Activated naive CD4-positive, alpha-beta T cell treated with anti-CD3 and anti-CD28 coated beads, Interleukin-2, amount 50 U/mL, for 72 hours (primary cell): ENCODE data around the gene C1orf115. TPM values are rescaled to one million over a fixed set of nuclear protein-coding genes. Genes with fewer than 3 reads are reported as not detected.
"Not testable (repeated sequence)": the region's sequence is repeated elsewhere in the genome, so short reads cannot be mapped to it uniquely, and the experiment has no call there.

ENCODE experiments used
- ATAC-seq, 2 donors: fragments of 150-1000 bp; cut with Tn5 transposase; 2 replicates each; pipeline ENCODE4 v1.10.0; 2021; ENCODE audit warnings: mild to moderate bottlenecking in 2 of 2, moderate library complexity in 2 of 2
- DNase-seq, 2 donors: peaks; one replicate each; pipeline ENCODE4 v3.0.0; 2021 to 2022; ENCODE audit warnings: low spot score in 2 of 2
- H3K27ac Mint-ChIP-seq, 2 donors: one replicate each; pipeline ENCODE4 v1.8.0; 2022; ENCODE audit warnings: mild to moderate bottlenecking in 2 of 2, mixed read lengths in 2 of 2
- H3K36me3 Mint-ChIP-seq, 2 donors: one replicate each; pipeline ENCODE4 v1.8.0; 2022; ENCODE audit warnings: mixed read lengths in 2 of 2
- H3K9me3 Mint-ChIP-seq, 2 donors: one replicate each; pipeline ENCODE4 v1.8.0; 2022; ENCODE audit warnings: mixed read lengths in 2 of 2
- total RNA-seq, 2 donors: library from RNA; stranded (reverse); gene quantifications; one replicate each; pipeline ENCODE4 v1.2.3, GENCODE V29; 2022

The C1orf115 gene
- total RNA-seq, 2 donors from 2014 or later: 0.60 to 0.87 TPM

- no peak for DNase-seq
- H3K36me3 Mint-ChIP-seq: no peaks in the 10 kb centered on the region
- H3K9me3 Mint-ChIP-seq: no peaks in the 10 kb centered on the region
- no peak for ATAC-seq
- H3K27ac Mint-ChIP-seq: no peak overlapping the region
These were observed 17.0 kb downstream of the C1orf115 start for GRCh38 chr1:220707160-220707559.

GRCh38 chr1:220708244-220708643, 18.1 kb downstream of the C1orf115 start:
- Mint-ChIP-seq H3K27ac (no peak overlapping the region), H3K36me3 (no peaks in the 10 kb centered on the region), H3K9me3 (no peaks in the 10 kb centered on the region)
- ATAC-seq: no peak
- DNase-seq: no peak

GRCh38 chr1:220708936-220709801, 19.0 kb downstream of the C1orf115 start:
- ATAC-seq: no peak
- Mint-ChIP-seq H3K9me3 (no peaks in the 10 kb centered on the region), H3K27ac (no peak overlapping the region), H3K36me3 (no peaks in the 10 kb centered on the region)
- DNase-seq: no peak

GRCh38 chr1:220710333-220710732, 20.2 kb downstream of the C1orf115 start:
- ATAC-seq (no peak), DNase-seq (no peak)
- Mint-ChIP-seq H3K36me3 (no peaks in the 10 kb centered on the region), H3K27ac (no peak overlapping the region), H3K9me3 (no peaks in the 10 kb centered on the region)

GRCh38 chr1:220711056-220711809, 21.1 kb downstream of the C1orf115 start:
- ATAC-seq (no peak), DNase-seq (no peak)
- Mint-ChIP-seq H3K9me3 (peaks cover 0 to 3% of the 10 kb centered on the region in 2 donors), H3K27ac (no peak overlapping the region), H3K36me3 (no peaks in the 10 kb centered on the region)

- H3K27ac Mint-ChIP-seq, H3K36me3 Mint-ChIP-seq, DNase-seq, ATAC-seq, H3K9me3 Mint-ChIP-seq: not testable (repeated sequence)
These were observed 25.8 kb downstream of the C1orf115 start for GRCh38 chr1:220715986-220716385.

GRCh38 chr1:220717800-220718640, 27.9 kb downstream of the C1orf115 start:
- no peak for ATAC-seq
- Mint-ChIP-seq H3K36me3 (peaks cover 0 to 6% of the 10 kb centered on the region in 2 donors), H3K9me3 (peaks cover 0 to 3% of the 10 kb centered on the region in 2 donors), H3K27ac (no peak overlapping the region)
- no peak for DNase-seq

- not testable (repeated sequence) for ATAC-seq, DNase-seq, H3K27ac Mint-ChIP-seq, H3K36me3 Mint-ChIP-seq, H3K9me3 Mint-ChIP-seq
These were observed 31.1 kb downstream of the C1orf115 start for GRCh38 chr1:220721266-220721665.

- Mint-ChIP-seq H3K9me3 (peaks cover 1 to 2% of the 10 kb centered on the region in 2 donors), H3K27ac (no peak overlapping the region), H3K36me3 (no peaks in the 10 kb centered on the region)
- ATAC-seq (peak in 1 of 2 donors; percentile 32), DNase-seq (no peak)
These were observed 36.5 kb downstream of the C1orf115 start for GRCh38 chr1:220726634-220727033.

GRCh38 chr1:220727519-220727918, 37.4 kb downstream of the C1orf115 start:
- no peak for ATAC-seq
- peaks cover 5 to 6% of the 10 kb centered on the region in 2 donors for H3K9me3 Mint-ChIP-seq
- DNase-seq: no peak
- H3K36me3 Mint-ChIP-seq: no peaks in the 10 kb centered on the region
- no peak overlapping the region for H3K27ac Mint-ChIP-seq

GRCh38 chr1:220730486-220730885, 40.3 kb downstream of the C1orf115 start:
- peaks cover 5 to 6% of the 10 kb centered on the region in 2 donors for H3K9me3 Mint-ChIP-seq
- no peak overlapping the region for H3K27ac Mint-ChIP-seq
- H3K36me3 Mint-ChIP-seq: no peaks in the 10 kb centered on the region
- DNase-seq (no peak), ATAC-seq (no peak)

- Mint-ChIP-seq H3K9me3 (peaks cover 5 to 6% of the 10 kb centered on the region in 2 donors), H3K36me3 (no peaks in the 10 kb centered on the region), H3K27ac (peak overlapping the region in 1 of 2 donors; percentile 45)
- no peak for ATAC-seq
- no peak for DNase-seq
These were observed 42.0 kb downstream of the C1orf115 start for GRCh38 chr1:220732137-220732536.

GRCh38 chr1:220732621-220733020, 42.5 kb downstream of the C1orf115 start:
- Mint-ChIP-seq H3K9me3 (peaks cover 5 to 6% of the 10 kb centered on the region in 2 donors), H3K36me3 (no peaks in the 10 kb centered on the region), H3K27ac (peak overlapping the region in 1 of 2 donors; percentile 45)
- ATAC-seq (peak; percentile 25 to 70), DNase-seq (no peak)

GRCh38 chr1:220733086-220733601, 43.0 kb downstream of the C1orf115 start:
- H3K9me3 Mint-ChIP-seq: peaks cover 5 to 6% of the 10 kb centered on the region in 2 donors
- ATAC-seq: peak; percentile 80 to 93
- H3K27ac Mint-ChIP-seq: no peak overlapping the region
- no peaks in the 10 kb centered on the region for H3K36me3 Mint-ChIP-seq
- peak; percentile 70 to 87 for DNase-seq

- DNase-seq (no peak), ATAC-seq (no peak)
These were observed 44.6 kb downstream of the C1orf115 start for GRCh38 chr1:220734571-220735326.

GRCh38 chr1:220736283-220736682, 46.1 kb downstream of the C1orf115 start:
- not testable (repeated sequence) for H3K36me3 Mint-ChIP-seq, H3K9me3 Mint-ChIP-seq, H3K27ac Mint-ChIP-seq, DNase-seq, ATAC-seq

More at GRCh38 chr1:220734571-220735326, 44.6 kb downstream of the C1orf115 start:
- H3K9me3 Mint-ChIP-seq: peaks cover 5 to 6% of the 10 kb centered on the region in 2 donors
- no peaks in the 10 kb centered on the region for H3K36me3 Mint-ChIP-seq
- H3K27ac Mint-ChIP-seq: no peak overlapping the region
